ENCODE data around the gene ADAM12.

DNA sequence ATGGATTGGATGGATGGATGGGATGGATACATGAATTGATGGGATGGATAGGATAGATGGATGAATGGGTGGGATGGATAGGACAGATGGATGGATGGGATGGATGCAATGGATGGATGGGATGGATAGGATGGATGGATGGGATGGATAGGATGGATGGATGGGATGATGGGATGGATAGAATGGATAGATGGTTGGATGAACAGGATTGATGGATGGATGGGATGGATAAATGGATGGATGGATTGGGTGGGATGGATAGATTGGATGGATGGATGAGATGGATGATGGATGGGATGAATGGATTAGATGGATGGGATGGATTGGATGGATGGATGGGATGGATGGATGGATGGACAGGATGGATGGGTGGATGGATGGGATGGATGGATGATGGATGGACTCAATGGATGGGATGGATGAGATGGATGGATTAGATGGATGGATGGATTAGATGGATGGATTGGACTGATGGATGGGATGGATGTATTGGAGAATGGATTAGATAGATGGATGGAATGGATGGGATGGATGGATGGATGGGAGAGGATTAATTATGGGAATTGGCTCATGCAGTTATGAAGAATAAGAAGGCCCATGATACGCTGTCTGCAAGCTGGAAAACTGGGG lies 136.4 kb downstream of the ADAM12 start:
- TF ChIP-seq POLR2A (IDR thresholded peaks at IDR 0.05; ENCODE audit: low read depth, low read length) (no peak), POLR2AphosphoS5 (IDR thresholded peaks at IDR 0.05; ENCODE audit: low read depth, low read length) (no peak), TAF1 (IDR thresholded peaks at IDR 0.05; ENCODE audit: low read depth, low read length) (no peak)

All from GM12891 (cell line).